NT2/D1 (cell line): ENCODE results near the gene COPS2.

ENCODE experiments used
- DNase-seq: peaks from one replicate; pipeline ENCODE4 v3.0.0-alpha.2; 2011; ENCODE audit warnings: low read depth, low spot score
- H3K27me3 ChIP-seq: 2 replicates; pipeline ENCODE4 v1.6.0; 2011; ENCODE audit warnings: mild to moderate bottlenecking; ENCODE audit not compliant: insufficient read length, insufficient read depth
- H3K36me3 ChIP-seq: 2 replicates; pipeline ENCODE4 v1.6.1; 2011; ENCODE audit warnings: mild to moderate bottlenecking, low read length, mixed read lengths; ENCODE audit not compliant: insufficient read depth, insufficient read length
- H3K4me1 ChIP-seq: 2 replicates; pipeline ENCODE4 v1.5.1; 2011; ENCODE audit not compliant: insufficient read depth, insufficient read length
- H3K4me3 ChIP-seq: 2 replicates; pipeline ENCODE4 v1.5.1; 2011; ENCODE audit warnings: low read depth; ENCODE audit not compliant: insufficient read length
- H3K9ac ChIP-seq: 2 replicates; pipeline ENCODE4 v1.6.0; 2011; ENCODE audit warnings: low read depth; ENCODE audit not compliant: insufficient read length
- H3K9me3 ChIP-seq: 2 replicates; pipeline ENCODE4 v1.5.1; 2011; ENCODE audit warnings: mild to moderate bottlenecking, low read length; ENCODE audit not compliant: insufficient read depth
- SUZ12 ChIP-seq: IDR thresholded peaks from 2 replicates; pipeline ENCODE4 v1.6.1; 2011; ENCODE audit not compliant: insufficient read length, insufficient read depth; ENCODE audit errors: extremely low read depth
- YY1 ChIP-seq: IDR thresholded peaks from 2 replicates; pipeline ENCODE4 v1.6.1; 2011; ENCODE audit not compliant: insufficient read length, insufficient read depth
- ZNF274 ChIP-seq: IDR thresholded peaks from 2 replicates; pipeline ENCODE4 v1.6.1; 2011; ENCODE audit warnings: mild to moderate bottlenecking, low read depth, low read length

COPS2 gene

GRCh38 chr15:49174902-49175301, 19.5 kb upstream of the COPS2 start:
- H3K36me3 ChIP-seq, result no peaks in the 10 kb centered on the region
- TF ChIP-seq SUZ12 (no peak), YY1 (no peak), ZNF274 (no peak)
- H3K4me1 ChIP-seq, result no peaks in the 10 kb centered on the region
- no peak overlapping the region for H3K9ac ChIP-seq
- H3K4me3 ChIP-seq, result no peak overlapping the region
- H3K9me3 ChIP-seq, result peaks cover 4% of the 10 kb centered on the region; the same call in 1 of the 2 replicates
- H3K27me3 ChIP-seq, result no peaks in the 10 kb centered on the region
- no peak for DNase-seq

- Histone ChIP-seq H3K9me3 (peaks cover 4% of the 10 kb centered on the region; the same call in 1 of the 2 replicates), H3K4me3 (no peak overlapping the region), H3K27me3 (peaks cover 5% of the 10 kb centered on the region), H3K36me3 (no peaks in the 10 kb centered on the region), H3K4me1 (no peaks in the 10 kb centered on the region), H3K9ac (no peak overlapping the region)
- DNase-seq, result no peak
- no peak for TF ChIP-seq YY1
- no peak for TF ChIP-seq ZNF274
- TF ChIP-seq SUZ12, result no peak
Measured at GRCh38 chr15:49171790-49172189, 16.4 kb upstream of the COPS2 start.

- Histone ChIP-seq H3K9me3 (no peaks in the 10 kb centered on the region), H3K4me3 (peak within 1 kb of the TSS; percentile 62), H3K9ac (peak within 1 kb of the TSS; percentile 79), H3K4me1 (no peaks in the 10 kb centered on the region), H3K36me3 (no peaks in the 10 kb centered on the region), H3K27me3 (peaks cover 5% of the 10 kb centered on the region)
- no peak for TF ChIP-seq YY1
- TF ChIP-seq ZNF274, result no peak
- TF ChIP-seq SUZ12, result no peak
- DNase-seq, result peak; percentile 66
Measured at GRCh38 chr15:49169880-49170597, 14.6 kb upstream of the COPS2 start, which contains the start of gene GALK2. TSS of gene GALK2 (plus strand) at chr15:49170247. CDS start at chr15:49170323, 76 bp downstream.

GRCh38 chr15:49168016-49168415, 12.6 kb upstream of the COPS2 start:
- Histone ChIP-seq H3K27me3 (peaks cover 5% of the 10 kb centered on the region), H3K9ac (no peak overlapping the region), H3K4me3 (no peak overlapping the region), H3K9me3 (no peaks in the 10 kb centered on the region), H3K4me1 (no peaks in the 10 kb centered on the region), H3K36me3 (no peaks in the 10 kb centered on the region)
- no peak for DNase-seq
- TF ChIP-seq SUZ12 (no peak), ZNF274 (no peak)

- H3K9ac ChIP-seq, result no peak overlapping the region
- no peaks in the 10 kb centered on the region for H3K9me3 ChIP-seq
- H3K4me3 ChIP-seq, result no peak overlapping the region
- H3K27me3 ChIP-seq, result peaks cover 5% of the 10 kb centered on the region
- no peaks in the 10 kb centered on the region for H3K4me1 ChIP-seq
- DNase-seq, result no peak
- TF ChIP-seq ZNF274, result no peak
- no peak for TF ChIP-seq YY1
- TF ChIP-seq SUZ12, result no peak
- H3K36me3 ChIP-seq, result no peaks in the 10 kb centered on the region
Measured at GRCh38 chr15:49164865-49165264, 9.5 kb upstream of the COPS2 start.

- no peak for TF ChIP-seq YY1
- TF ChIP-seq SUZ12, result no peak
- TF ChIP-seq ZNF274, result no peak
- no peaks in the 10 kb centered on the region for H3K36me3 ChIP-seq
- no peak for DNase-seq
- H3K27me3 ChIP-seq, result no peaks in the 10 kb centered on the region
- no peak overlapping the region for H3K4me3 ChIP-seq
- H3K9me3 ChIP-seq, result no peaks in the 10 kb centered on the region
- no peak overlapping the region for H3K9ac ChIP-seq
- H3K4me1 ChIP-seq, result no peaks in the 10 kb centered on the region
Measured at GRCh38 chr15:49163678-49164077, 8.3 kb upstream of the COPS2 start.

GRCh38 chr15:49155834-49156627, 632 bp upstream of the COPS2 start:
- Histone ChIP-seq H3K9me3 (no peaks in the 10 kb centered on the region), H3K36me3 (peaks cover 5% of the 10 kb centered on the region), H3K9ac (peak overlapping the region; percentile 98), H3K4me3 (peak overlapping the region; percentile 97), H3K27me3 (no peaks in the 10 kb centered on the region), H3K4me1 (no peaks in the 10 kb centered on the region)
- no peak for DNase-seq
- TF ChIP-seq YY1, result no peak
- no peak for TF ChIP-seq SUZ12
- TF ChIP-seq ZNF274, result no peak
